Uterus (tissue), 2 donors: ENCODE measurements around the gene TTLL6.

Experiments
- POLR2A ChIP-seq, 2 donors: fragments of 450-650 bp; IDR thresholded peaks; one replicate each; pipeline ENCODE4 v1.6.1; 2016; ENCODE audit warnings: antibody characterized with exemption in 2 of 2, mild to moderate bottlenecking in 1 of 2, moderate library complexity in 1 of 2
- TF ChIP-seq, protein P1 (sequence below), 4 experiments: fragments of 200-600 bp in 2 of 4; fragments of 450-650 bp in 2 of 4; sonication (generic) in 2 of 4; IDR thresholded peaks; one replicate each; pipeline ENCODE4 v1.5.1; 2016 to 2019; ENCODE audit warnings: antibody characterized with exemption in 4 of 4, mild to moderate bottlenecking in 2 of 4, moderate library complexity in 1 of 4

DNA sequence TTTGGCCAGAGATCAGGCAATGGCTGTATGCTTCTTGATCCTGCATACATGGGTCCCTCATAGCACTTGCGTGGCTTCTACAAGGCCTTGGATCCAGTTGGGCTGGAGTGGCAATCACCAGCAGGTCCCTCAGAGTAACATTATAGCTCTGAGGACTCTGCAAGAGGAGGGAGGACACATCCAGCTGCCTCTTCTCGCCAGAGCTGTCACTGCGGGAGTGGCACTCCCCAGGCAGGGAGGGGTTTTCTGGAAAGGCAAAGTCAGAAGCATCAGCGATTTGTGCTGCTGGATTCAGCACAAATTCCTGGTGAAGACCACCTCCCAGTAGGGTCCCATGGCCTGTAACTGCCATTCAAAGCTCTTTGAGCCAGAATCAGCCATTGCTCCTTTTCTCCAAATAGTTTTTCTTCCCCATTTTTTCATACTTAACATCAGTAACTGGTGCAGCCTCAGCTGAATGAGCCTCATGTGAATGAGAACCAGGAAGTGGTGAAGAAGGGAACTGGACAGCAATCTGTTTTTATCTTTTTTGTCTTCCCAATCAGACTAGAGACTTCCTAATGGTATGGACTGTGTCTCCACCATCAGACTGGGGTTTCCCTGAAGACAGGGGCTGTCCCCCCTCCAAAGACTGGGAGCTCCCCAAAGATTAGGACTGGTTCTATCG lies 47.9 kb downstream of the TTLL6 start:
- TF ChIP-seq, protein P1, sequence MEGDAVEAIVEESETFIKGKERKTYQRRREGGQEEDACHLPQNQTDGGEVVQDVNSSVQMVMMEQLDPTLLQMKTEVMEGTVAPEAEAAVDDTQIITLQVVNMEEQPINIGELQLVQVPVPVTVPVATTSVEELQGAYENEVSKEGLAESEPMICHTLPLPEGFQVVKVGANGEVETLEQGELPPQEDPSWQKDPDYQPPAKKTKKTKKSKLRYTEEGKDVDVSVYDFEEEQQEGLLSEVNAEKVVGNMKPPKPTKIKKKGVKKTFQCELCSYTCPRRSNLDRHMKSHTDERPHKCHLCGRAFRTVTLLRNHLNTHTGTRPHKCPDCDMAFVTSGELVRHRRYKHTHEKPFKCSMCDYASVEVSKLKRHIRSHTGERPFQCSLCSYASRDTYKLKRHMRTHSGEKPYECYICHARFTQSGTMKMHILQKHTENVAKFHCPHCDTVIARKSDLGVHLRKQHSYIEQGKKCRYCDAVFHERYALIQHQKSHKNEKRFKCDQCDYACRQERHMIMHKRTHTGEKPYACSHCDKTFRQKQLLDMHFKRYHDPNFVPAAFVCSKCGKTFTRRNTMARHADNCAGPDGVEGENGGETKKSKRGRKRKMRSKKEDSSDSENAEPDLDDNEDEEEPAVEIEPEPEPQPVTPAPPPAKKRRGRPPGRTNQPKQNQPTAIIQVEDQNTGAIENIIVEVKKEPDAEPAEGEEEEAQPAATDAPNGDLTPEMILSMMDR (IDR thresholded peaks at IDR 0.05), result no peak
- TF ChIP-seq POLR2A (IDR thresholded peaks at IDR 0.05), result no peak
